NCI-H1694 (cell line): ENCODE results near the gene INF2.

Source experiments
- DNase-seq: peaks from one replicate; lab custom pipeline; 2025; lab: John Stamatoyannopoulos, UW

INF2 gene

GRCh38 chr14:104751539-104752422, 62.4 kb downstream of the INF2 start:
- DNase-seq: no peak

GRCh38 chr14:104752423-104752734, 63.0 kb downstream of the INF2 start:
- DNase-seq: no peak

GRCh38 chr14:104752735-104753527, 63.5 kb downstream of the INF2 start, which contains the start of gene SIVA1:
TSS of gene SIVA1 (plus strand) at chr14:104753147. CDS start at chr14:104753202, 55 bp downstream.
- DNase-seq: peak; percentile 100

- DNase-seq: no peak
Observed at GRCh38 chr14:104753528-104754212, 64.3 kb downstream of the INF2 start.

- no peak for DNase-seq
Observed at GRCh38 chr14:104754213-104754851, 64.9 kb downstream of the INF2 start.

GRCh38 chr14:104755621-104756020, 66.2 kb downstream of the INF2 start:
- no peak for DNase-seq

- DNase-seq: no peak
Observed at GRCh38 chr14:104756477-104757237, 67.2 kb downstream of the INF2 start.

- no peak for DNase-seq
Observed at GRCh38 chr14:104757238-104757585, 67.8 kb downstream of the INF2 start.

GRCh38 chr14:104757681-104758392, 68.4 kb downstream of the INF2 start:
- no peak for DNase-seq

GRCh38 chr14:104758981-104759969, 69.9 kb downstream of the INF2 start:
- DNase-seq: no peak

- no peak for DNase-seq
Observed at GRCh38 chr14:104765517-104765916, 76.1 kb downstream of the INF2 start.

- DNase-seq: no peak
Observed at GRCh38 chr14:104766256-104766862, 76.9 kb downstream of the INF2 start.

- no peak for DNase-seq
Observed at GRCh38 chr14:104766863-104767633, 77.6 kb downstream of the INF2 start.

GRCh38 chr14:104767634-104767918, 78.2 kb downstream of the INF2 start:
- DNase-seq: no peak

- peak; percentile 94 for DNase-seq
Observed at GRCh38 chr14:104768437-104769323, 79.3 kb downstream of the INF2 start.

- DNase-seq: no peak
Observed at GRCh38 chr14:104769324-104770071, 80.1 kb downstream of the INF2 start.
